G401 (cell line): ENCODE data around the gene IGFALS. TPM values are rescaled to one million over a fixed set of nuclear protein-coding genes. Genes with fewer than 3 reads are reported as not detected.

Experiments used
- total RNA-seq: library from RNA; depleted of rRNA; stranded (reverse); fragments of >200 nt; shearing (Covaris generic); gene quantifications from 2 replicates; pipeline ENCODE4 v1.2.3, GENCODE V29; 2014; rRNA removed

Gene IGFALS
- total RNA-seq, 1 experiment from 2014 or later = not detected

Other genes starting within 250 kb of the IGFALS start
- 30.5 and 37.3 TPM in 2 replicates for gene IFT140, start 181.6 kb downstream of the IGFALS start, total RNA-seq
- 4.5 and 7.6 TPM in 2 replicates for gene CRAMP1, start 181.3 kb downstream of the IGFALS start, total RNA-seq
- 154 and 199 TPM in 2 replicates for gene JPT2, start 115.4 kb downstream of the IGFALS start, total RNA-seq
- 20.6 and 27.7 TPM in 2 replicates for gene MAPK8IP3, start 87.5 kb downstream of the IGFALS start, total RNA-seq
- 64.4 and 76.9 TPM in 2 replicates for gene NME3, start 22.2 kb downstream of the IGFALS start, total RNA-seq
- 10.4 and 10.6 TPM in 2 replicates for gene EME2, start 20.9 kb downstream of the IGFALS start, total RNA-seq
- 276 and 281 TPM in 2 replicates for gene MRPS34, start 20.6 kb downstream of the IGFALS start, total RNA-seq
- 14.0 and 27.3 TPM in 2 replicates for gene SPSB3, start 11.1 kb downstream of the IGFALS start, total RNA-seq
- gene NUBP2, start 10.7 kb downstream of the IGFALS start, total RNA-seq = 128 and 160 TPM in 2 replicates
- gene HAGH, start 33.1 kb upstream of the IGFALS start, total RNA-seq = 81.3 and 108 TPM in 2 replicates
- 63.5 and 85.2 TPM in 2 replicates for gene FAHD1, start 33.5 kb upstream of the IGFALS start, total RNA-seq
- gene MEIOB, start 78.5 kb upstream of the IGFALS start, total RNA-seq = 81.1 and 105 TPM in 2 replicates
- 1.2 and 9.8 TPM in 2 replicates for gene HS3ST6, start 124.7 kb upstream of the IGFALS start, total RNA-seq
- 72.3 and 79.3 TPM in 2 replicates for gene MSRB1, start 149.5 kb upstream of the IGFALS start, total RNA-seq
- gene RPL3L, start 161.0 kb upstream of the IGFALS start, total RNA-seq = not detected in 2 replicates
- gene NDUFB10, start 165.8 kb upstream of the IGFALS start, total RNA-seq = 339 and 361 TPM in 2 replicates
- 10,196 and 11,503 TPM in 2 replicates for gene RPS2, start 171.1 kb upstream of the IGFALS start, total RNA-seq
- gene RNF151, start 173.2 kb upstream of the IGFALS start, total RNA-seq = not detected in 2 replicates
- gene TBL3, start 178.3 kb upstream of the IGFALS start, total RNA-seq = 78.6 and 84.2 TPM in 2 replicates
- gene NOXO1, start 187.8 kb upstream of the IGFALS start, total RNA-seq = not detected in 2 replicates
- 41.8 and 51.5 TPM in 2 replicates for gene GFER, start 190.5 kb upstream of the IGFALS start, total RNA-seq
- gene SYNGR3, start 196.3 kb upstream of the IGFALS start, total RNA-seq = 30.5 and 36.7 TPM in 2 replicates
- gene ZNF598, start 216.1 kb upstream of the IGFALS start, total RNA-seq = 58.0 and 72.1 TPM in 2 replicates
- not detected in 2 replicates for gene NPW, start 226.1 kb upstream of the IGFALS start, total RNA-seq
- gene NHERF2, start 233.2 kb upstream of the IGFALS start, total RNA-seq = 20.5 and 28.9 TPM in 2 replicates